ENCODE data around the gene FBXL15. TPM values are rescaled to one million over a fixed set of nuclear protein-coding genes. Genes with fewer than 3 reads are reported as not detected.
A peak's percentile ranks its signal among the peaks of the same experiment; 100 is the strongest.

The FBXL15 gene
- total and polyA plus RNA-seq, 2 experiments from 2014 or later, result 18.5 to 36.1 TPM

DNA sequence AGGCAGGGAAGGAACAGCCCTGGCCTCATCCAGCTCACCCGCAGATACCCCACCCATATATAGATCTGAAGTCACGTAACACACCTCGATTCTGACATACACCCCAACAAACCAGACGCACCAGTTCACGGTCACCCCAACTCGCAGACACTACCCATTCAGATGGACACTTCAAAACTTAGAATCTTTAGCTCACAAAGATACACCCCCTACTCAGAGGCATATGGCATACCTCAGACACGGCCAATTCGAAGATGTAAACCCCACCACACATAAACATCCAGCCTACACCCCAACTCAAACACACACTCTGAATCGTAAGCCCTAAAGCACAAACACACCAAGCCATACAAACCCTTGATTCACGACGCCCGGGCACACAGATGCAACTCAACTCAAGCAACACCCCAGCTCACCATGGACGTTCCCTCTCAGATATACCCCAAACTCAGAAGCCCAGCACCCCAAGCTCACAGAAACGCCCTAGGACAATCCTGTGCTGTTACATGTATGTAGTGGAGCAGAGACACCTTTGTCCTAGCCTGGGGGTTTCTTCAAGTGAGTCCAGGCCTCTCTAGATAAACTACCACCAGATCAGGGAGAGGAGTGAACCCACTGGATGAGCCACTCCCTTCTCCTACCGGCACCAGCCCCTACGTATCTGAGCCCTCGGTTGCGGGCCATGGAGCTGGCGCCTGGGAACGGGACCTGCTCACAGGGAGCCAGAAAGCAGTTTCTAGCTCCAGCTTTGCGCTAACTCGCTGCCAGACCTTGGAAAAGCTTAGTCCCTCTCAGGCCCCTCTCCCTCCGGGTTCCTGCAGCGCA, 10.8 kb upstream of the FBXL15 start:
- peak; percentile 29 for ATAC-seq
- Histone ChIP-seq H3K4me1 (ENCODE audit: insufficient read depth) (peaks cover 16% of the 10 kb centered on the region), H3K79me2 (replicated peaks; ENCODE audit: insufficient read depth) (no peaks in the 10 kb centered on the region), H3K4me2 (peak overlapping the region; percentile 98), H3K27ac (ENCODE audit: low read depth) (no peak overlapping the region), H3K9me2 (ENCODE audit: insufficient read depth) (no peaks in the 10 kb centered on the region), H3K27me3 (ENCODE audit: insufficient read depth) (peaks cover 53% of the 10 kb centered on the region), H2AFZ (peak overlapping the region; percentile 94), H3F3A (replicated peaks; ENCODE audit: low read depth) (peaks cover 7% of the 10 kb centered on the region), H3K36me3 (ENCODE audit: insufficient read depth) (no peaks in the 10 kb centered on the region), H4K20me1 (replicated peaks; ENCODE audit: insufficient read depth) (no peaks in the 10 kb centered on the region), H3K4me3 (peak overlapping the region; percentile 75)
- Mint-ChIP-seq H3K4me3 (peak overlapping the region; percentile 61), H3K36me3 (ENCODE audit: low read depth) (peaks cover 2% of the 10 kb centered on the region; the same call in 1 of the 3 replicates), H3K9me3 (no peaks in the 10 kb centered on the region), H3K27me3 (ENCODE audit: insufficient read depth, low read depth, poor library complexity) (peaks cover 56% of the 10 kb centered on the region), H3K4me1 (peaks cover 31% of the 10 kb centered on the region), H3K27ac (no peak overlapping the region)
- TF ChIP-seq EZH2 (IDR thresholded peaks at IDR 0.05; ENCODE audit: low read depth, unreplicated experiment) (peak; percentile 75), ZNF114 (CRISPR knock-in tag; IDR thresholded peaks at IDR 0.05) (no peak)
- peak; percentile 64 for DNase-seq (ENCODE audit: low spot score)

DNA sequence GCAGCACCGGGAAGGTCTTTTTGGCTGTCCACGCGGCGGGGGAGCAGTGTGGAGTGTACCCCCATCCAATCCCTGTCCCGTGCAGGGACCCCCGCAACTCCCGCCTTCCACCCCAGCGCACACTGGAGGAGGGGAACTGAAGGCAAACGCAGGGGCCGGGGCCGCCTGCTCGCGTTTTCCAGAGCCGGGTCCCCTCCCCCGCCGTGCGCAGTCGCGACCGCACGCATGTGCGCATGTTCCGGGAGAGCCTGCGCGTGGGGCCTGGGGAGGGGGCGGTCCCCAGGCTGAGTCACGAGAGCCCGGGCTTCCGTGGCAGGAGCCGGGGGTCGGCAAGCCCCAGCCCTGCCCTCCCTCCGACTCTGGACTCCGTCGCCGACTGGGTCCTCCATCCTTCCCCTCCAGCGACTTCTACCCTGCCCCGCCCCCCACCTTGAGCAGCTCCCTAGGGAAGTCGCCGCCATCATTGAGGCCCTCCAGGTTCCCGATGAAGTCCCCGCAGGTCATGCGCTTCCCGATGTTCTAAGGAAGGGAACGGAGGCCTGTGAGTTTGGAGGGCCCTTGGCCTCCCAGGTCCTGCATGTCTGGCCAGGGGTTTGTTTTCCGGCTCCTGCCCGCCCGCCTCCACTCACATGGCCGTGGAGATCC, 10.1 kb upstream of the FBXL15 start:
- peak; percentile 39 for ATAC-seq
- H3K9me3 Mint-ChIP-seq, result no peaks in the 10 kb centered on the region
- TF ChIP-seq, protein P1, sequence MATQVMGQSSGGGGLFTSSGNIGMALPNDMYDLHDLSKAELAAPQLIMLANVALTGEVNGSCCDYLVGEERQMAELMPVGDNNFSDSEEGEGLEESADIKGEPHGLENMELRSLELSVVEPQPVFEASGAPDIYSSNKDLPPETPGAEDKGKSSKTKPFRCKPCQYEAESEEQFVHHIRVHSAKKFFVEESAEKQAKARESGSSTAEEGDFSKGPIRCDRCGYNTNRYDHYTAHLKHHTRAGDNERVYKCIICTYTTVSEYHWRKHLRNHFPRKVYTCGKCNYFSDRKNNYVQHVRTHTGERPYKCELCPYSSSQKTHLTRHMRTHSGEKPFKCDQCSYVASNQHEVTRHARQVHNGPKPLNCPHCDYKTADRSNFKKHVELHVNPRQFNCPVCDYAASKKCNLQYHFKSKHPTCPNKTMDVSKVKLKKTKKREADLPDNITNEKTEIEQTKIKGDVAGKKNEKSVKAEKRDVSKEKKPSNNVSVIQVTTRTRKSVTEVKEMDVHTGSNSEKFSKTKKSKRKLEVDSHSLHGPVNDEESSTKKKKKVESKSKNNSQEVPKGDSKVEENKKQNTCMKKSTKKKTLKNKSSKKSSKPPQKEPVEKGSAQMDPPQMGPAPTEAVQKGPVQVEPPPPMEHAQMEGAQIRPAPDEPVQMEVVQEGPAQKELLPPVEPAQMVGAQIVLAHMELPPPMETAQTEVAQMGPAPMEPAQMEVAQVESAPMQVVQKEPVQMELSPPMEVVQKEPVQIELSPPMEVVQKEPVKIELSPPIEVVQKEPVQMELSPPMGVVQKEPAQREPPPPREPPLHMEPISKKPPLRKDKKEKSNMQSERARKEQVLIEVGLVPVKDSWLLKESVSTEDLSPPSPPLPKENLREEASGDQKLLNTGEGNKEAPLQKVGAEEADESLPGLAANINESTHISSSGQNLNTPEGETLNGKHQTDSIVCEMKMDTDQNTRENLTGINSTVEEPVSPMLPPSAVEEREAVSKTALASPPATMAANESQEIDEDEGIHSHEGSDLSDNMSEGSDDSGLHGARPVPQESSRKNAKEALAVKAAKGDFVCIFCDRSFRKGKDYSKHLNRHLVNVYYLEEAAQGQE (IDR thresholded peaks at IDR 0.05; ENCODE audit: unreplicated experiment), result peak; percentile 17
- TF ChIP-seq ZNF331 (CRISPR knock-in tag; IDR thresholded peaks at IDR 0.05; ENCODE audit: low read depth), result no peak
- TF ChIP-seq POLR2AphosphoS5 (IDR thresholded peaks at IDR 0.05; ENCODE audit: low read depth), result peak; percentile 62
- no peaks in the 10 kb centered on the region for H3K79me2 ChIP-seq (replicated peaks; ENCODE audit: insufficient read depth)
- H3K4me3 Mint-ChIP-seq, result peak overlapping the region; percentile 61
- no peak overlapping the region for H3K27ac Mint-ChIP-seq
- peaks cover 16% of the 10 kb centered on the region for H3K4me1 ChIP-seq (ENCODE audit: insufficient read depth)
- peaks cover 56% of the 10 kb centered on the region for H3K27me3 Mint-ChIP-seq (ENCODE audit: insufficient read depth, low read depth, poor library complexity)
- H4K20me1 ChIP-seq (replicated peaks; ENCODE audit: insufficient read depth), result no peaks in the 10 kb centered on the region
- H3K27ac ChIP-seq (ENCODE audit: low read depth), result no peak overlapping the region
- H3K27me3 ChIP-seq (ENCODE audit: insufficient read depth), result peaks cover 53% of the 10 kb centered on the region
- H3F3A ChIP-seq (replicated peaks; ENCODE audit: low read depth), result peaks cover 7% of the 10 kb centered on the region
- peak overlapping the region; percentile 75 for H3K4me3 ChIP-seq
- H2AFZ ChIP-seq, result peak overlapping the region; percentile 94
- H3K4me2 ChIP-seq, result peak overlapping the region; percentile 98
- no peaks in the 10 kb centered on the region for H3K9me2 ChIP-seq (ENCODE audit: insufficient read depth)
- DNase-seq (ENCODE audit: low spot score), result peak; percentile 80
- peaks cover 2% of the 10 kb centered on the region; the same call in 1 of the 3 replicates for H3K36me3 Mint-ChIP-seq (ENCODE audit: low read depth)
- H3K4me1 Mint-ChIP-seq, result peaks cover 31% of the 10 kb centered on the region
- no peaks in the 10 kb centered on the region for H3K36me3 ChIP-seq (ENCODE audit: insufficient read depth)
